ENCODE measurements around the gene ACACB.

ACACB gene

DNA sequence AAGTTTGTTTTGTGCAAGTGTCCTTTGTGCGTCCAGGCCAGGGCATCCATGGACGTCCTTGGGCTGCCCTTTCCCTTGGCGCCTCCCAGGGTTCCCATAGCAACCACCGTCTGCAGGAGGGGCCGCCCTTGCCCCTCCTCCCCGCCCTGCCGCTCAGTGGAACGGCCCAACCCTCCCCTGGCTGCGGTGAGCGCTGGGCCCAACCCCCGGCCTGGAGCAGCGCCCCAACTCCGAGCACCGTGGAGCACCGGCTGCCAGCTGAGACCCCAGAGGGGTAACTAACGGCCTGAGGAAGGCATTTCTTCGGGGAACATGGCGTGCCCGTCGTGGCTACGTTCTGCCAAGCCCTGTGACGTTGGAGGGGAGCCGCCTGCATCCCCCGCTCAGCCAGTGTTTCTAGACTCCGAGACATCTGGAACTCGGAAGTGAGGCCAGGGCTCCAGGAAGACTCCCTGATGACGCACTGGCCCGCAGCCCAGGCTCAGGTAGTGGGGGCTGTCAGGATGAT is 5.3 kb upstream of the ACACB start:
- peak in 2 of 3 donors; percentile 19 to 48 for DNase-seq (ENCODE audit: low read depth in 3 of 3)

DNA sequence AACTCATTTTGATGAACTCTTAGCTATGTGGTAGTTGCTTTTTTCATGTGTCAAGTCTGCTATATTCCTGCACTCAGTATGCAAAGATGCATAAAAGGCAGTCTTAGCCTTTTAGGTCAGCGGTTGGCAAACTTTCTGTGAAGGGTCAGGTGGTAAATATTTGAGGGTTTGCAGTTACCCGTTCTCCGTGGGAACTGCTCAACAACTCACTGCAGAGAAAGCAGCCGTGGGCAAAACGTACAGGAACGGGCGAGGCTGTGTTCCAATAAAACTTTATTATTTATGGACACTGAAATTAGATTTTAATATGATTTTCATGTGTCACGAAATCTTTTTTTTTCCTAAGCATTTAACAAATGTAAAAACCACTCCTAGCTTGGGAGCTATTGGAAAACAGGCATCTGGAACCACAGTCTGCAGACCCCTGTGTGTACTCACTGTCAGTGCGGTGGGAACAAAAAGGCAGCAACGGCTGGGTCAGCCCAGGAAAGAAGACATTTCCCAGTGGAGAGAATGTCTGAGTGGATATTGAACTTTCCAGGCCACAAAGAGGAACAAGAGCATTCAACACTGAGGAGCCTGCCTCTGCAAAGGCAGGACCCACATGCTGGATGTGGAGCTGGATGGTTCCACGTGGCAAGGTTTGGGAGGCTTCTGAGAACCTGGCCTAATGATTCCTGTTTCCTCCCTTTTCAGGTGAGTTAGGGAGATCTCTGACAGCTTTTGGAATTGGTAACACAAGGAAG is 3.5 kb upstream of the ACACB start:
- no peak for DNase-seq (ENCODE audit: low read depth in 3 of 3)

DNA sequence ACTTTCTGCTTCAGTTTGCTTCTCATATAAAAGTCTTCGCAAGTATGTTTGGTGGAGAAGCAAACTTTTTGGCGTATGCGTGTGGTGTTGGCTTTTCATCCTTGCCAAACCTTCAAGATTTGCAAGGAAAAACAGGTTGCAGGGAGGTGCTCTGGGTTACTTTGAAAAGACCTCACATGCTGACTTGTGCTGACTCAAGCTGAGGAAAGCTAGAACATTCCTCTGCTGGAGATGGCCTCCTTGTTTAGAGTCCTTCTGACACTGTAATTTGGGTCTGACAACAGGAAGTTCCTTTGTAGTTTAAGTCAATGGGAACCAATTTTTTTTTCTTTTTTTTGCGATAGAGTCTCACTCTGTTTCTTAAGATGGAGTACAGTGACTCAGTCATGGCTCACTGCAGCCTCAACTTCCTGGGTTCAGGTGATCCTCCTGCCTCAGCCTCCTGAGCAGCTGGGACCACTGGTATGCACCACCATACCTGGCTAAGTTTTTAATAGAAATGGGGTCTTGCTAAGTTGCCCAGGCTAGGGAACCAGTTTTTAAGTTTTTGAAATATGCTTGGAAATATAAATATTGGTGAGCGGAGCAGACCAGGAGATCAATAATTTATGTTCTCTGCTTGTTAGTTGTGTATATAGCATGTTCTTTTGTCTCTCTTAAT is 2.6 kb upstream of the ACACB start:
- DNase-seq (ENCODE audit: low read depth in 3 of 3) = no peak

DNA sequence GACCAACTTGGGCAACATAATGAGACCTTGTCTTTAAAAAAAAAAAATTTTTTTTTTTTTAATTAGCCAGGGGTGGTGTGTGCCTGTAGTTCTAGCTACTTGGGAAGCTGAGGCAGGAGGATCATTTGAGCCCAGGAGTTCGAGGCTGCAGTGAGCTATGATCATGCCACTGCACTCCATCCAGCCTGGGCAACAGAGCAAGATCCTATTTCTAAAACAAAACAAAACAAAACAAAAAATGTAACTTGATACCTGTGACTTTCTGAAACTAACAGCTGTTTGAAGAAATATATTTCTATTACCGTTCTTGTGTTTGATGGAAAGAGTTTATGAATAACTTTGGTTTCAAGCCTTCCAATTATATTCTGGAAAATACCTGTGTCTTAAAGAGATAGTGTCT is 1.7 kb upstream of the ACACB start:
- no peak for DNase-seq (ENCODE audit: low read depth in 3 of 3)

DNA sequence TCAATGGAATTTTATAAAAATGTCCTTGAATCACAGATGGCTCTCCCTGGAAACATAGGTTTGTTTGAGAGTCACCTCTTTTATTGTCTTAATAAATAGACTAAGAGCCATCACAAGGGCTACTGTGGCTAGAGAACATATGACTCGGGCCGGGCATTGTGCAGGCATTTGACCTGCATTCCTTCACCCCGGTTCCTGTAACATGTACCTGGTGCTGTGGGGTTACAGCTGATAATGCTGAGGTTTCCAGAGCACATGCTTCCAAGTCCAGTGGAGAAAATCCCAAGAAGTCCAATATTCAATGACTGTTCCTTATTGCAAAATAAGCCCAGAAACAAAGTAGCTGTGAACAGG is 1.0 kb upstream of the ACACB start:
- DNase-seq (ENCODE audit: low read depth in 3 of 3) = no peak

DNA sequence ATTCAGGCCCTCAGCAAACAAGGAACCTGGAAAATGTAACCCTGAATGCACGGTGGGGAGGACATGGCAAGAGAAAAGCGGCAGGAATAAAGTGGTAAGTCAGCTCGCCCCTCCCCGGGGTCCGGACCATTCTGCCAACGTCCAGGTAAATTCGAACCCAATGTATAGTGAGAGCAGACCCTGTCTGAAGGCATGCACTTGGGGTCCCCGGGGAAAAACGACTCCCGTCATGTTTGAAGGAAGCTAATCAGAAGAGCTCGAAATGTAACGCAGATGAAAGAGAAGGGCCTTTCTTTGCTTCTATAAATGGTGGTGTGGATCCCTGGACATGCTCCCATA is 193 bp downstream of the ACACB start:
- no peak for DNase-seq (ENCODE audit: low read depth in 3 of 3)

DNA sequence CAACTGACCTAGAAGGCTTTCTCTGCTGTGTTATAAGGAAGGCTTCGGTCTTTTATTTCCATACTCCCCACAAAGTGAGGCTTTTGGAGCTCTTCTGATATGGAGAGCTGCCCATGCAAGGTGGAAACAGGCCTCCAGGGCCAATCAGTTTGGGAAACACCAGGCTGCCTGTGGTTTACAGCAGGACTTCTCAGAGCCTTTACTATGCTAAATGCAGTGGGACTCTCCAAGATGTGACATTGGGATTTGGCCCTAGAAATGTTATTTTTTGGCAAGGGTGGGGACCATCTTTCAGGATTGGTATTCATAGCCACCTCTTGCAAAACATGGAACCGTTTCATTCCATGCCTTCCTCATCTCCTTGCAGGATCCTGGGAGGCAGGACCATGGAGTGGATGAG is 3.7 kb downstream of the ACACB start:
- DNase-seq (ENCODE audit: low read depth in 3 of 3) = no peak

DNA sequence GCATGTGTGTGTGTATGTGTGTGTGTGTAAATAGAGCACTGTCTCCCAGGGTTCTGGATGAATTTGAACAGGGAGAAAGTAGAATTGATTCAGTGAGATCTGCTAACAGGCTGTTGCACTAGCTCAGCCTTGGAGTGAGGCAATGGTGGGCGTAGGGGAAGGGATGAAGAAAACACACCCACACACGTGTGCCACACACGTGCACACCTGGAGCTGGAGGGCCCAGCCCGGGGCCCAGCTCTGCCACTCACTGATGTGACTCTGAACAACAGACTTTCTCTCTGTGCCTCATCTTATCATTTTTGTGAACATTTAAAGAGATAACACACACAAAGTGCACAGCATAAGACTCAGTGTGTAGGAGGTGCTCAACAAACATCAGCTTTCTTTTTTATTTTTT is 4.2 kb downstream of the ACACB start:
- no peak for DNase-seq (ENCODE audit: low read depth in 3 of 3)

DNA sequence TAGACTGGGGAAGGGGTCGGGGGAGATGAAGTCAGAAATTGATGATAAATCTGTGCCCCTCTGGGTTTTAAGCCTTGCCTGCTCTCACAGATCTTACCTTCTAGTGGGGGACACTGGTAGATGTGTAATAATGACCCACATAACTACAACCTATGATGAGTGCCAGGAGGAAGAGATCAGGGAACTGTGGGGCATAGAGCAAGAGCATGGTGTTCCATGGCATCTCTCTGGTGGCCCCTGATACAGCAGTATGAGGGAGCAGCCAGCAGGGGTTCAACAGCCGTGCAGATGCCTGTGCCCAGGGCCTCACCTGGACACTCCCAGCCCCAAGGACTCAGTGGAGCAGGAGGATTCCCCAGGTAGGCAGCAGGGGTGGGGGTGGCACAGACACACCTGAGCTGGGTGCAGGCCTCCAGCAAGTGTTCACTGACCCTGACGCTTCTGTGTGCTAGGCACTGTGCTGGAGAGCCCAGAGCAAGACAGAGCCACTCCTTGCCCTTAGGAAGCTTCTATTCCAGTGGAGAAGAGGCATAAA is 5.0 kb downstream of the ACACB start:
- DNase-seq (ENCODE audit: low read depth in 3 of 3) = no peak

DNA sequence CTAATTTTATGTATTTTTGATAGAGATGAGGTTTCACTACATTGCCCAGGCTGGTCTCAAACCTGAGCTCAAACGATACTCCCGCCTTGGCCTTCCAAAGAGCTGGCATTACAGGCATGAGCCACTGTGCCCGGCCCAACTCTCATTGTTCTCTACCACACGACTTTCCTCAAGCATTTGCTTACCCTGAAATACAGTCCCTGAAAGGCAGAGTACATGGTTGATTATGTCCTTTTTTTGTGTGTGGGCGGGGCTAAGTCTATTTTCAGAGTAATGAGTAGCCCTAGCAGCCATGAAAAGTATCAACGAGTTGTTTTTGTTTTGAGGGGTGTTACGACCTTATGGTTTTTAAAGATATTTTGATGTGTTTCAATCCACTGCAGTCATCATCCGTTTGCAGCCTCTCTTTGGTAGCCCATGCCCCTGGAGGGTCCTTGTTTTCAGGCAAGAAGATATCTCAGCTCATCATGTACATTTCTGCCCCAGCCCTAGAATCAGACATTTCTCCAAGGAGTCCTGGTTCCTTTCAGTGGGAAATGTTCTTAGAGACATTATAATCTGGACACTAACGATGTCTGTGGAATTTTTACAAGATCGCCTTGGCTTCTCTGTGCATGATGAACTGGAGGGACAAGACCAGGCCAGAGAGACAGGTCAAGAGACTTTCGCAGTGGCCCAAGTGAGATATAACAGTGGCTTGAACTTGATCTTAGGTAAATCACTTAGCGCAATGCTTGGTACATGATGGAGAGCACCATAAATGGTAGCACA is 8.7 kb downstream of the ACACB start:
- no peak for DNase-seq (ENCODE audit: low read depth in 3 of 3)

DNA sequence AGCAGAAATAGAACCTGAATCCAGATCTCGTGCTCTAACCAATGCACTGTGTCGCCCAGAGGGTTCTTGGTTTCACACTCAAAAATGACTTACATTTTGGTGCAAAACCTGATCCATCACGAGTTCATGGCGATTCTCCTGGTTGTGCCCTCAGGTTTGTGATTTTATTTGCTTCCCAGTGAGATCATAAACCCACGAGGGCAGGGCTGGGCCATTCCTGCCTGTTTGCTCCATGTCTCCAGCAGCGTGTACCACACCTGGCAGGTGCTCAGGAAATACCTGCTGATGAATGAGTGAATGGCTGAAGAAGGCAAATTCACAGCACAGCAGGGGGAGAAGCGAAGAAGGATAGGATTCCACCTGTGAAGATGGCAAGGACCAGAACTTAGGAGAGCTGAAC is 9.4 kb downstream of the ACACB start:
- no peak for DNase-seq (ENCODE audit: low read depth in 3 of 3)

DNA sequence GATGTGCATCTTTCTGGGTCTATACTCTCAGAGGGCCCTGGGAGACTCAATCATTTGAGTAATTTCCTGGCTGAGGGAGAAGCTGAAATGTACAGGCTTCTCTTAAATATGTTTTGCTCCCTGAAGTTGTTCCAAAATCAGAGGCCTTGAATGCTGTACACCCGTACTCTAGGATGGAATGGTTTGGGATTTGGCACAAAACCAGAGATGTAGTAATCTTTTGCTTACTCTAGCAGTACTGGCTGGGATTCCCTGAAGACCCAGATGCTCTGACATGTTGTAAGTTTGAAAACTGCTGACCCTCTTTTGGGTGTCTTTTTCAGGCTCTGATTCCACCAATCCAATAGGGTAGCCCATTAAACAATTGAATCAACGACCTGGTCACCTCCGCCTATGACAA is 10.4 kb downstream of the ACACB start:
- DNase-seq (ENCODE audit: low read depth in 3 of 3) = no peak

DNA sequence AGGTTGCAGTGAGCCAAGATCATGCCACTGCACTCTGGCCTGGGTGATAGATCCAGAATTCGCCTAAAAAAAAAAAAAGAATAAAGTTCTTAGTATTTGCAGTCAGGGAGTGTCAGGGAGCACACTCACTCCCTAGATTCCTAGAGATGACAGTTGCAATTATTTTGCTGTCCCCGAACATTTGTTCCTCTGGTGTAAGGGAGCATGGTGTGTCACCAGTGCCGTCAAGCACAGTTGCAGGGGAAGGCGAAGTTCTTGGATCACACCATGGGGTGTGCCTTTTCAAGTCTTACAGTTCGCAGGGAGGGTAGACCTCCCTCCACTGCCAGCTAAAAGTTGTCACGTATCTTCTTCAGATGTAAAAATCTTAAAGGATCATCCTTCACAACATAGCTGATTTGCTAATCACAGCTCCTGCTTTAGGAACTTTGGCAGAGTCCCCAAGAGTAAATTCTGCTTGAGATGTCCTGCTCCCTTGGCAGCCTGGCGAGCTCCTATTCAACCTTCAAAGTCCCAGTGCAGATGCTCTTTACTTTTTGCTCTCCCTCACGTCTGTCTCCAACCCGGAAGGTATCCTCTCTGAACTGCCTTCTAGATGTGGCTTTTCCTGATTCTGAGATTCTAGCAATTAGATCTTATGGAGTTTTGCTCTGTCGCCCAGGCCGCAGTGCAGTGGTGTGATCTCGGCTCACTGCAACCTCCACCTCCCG is 11.3 kb downstream of the ACACB start:
- no peak for DNase-seq (ENCODE audit: low read depth in 3 of 3)

DNA sequence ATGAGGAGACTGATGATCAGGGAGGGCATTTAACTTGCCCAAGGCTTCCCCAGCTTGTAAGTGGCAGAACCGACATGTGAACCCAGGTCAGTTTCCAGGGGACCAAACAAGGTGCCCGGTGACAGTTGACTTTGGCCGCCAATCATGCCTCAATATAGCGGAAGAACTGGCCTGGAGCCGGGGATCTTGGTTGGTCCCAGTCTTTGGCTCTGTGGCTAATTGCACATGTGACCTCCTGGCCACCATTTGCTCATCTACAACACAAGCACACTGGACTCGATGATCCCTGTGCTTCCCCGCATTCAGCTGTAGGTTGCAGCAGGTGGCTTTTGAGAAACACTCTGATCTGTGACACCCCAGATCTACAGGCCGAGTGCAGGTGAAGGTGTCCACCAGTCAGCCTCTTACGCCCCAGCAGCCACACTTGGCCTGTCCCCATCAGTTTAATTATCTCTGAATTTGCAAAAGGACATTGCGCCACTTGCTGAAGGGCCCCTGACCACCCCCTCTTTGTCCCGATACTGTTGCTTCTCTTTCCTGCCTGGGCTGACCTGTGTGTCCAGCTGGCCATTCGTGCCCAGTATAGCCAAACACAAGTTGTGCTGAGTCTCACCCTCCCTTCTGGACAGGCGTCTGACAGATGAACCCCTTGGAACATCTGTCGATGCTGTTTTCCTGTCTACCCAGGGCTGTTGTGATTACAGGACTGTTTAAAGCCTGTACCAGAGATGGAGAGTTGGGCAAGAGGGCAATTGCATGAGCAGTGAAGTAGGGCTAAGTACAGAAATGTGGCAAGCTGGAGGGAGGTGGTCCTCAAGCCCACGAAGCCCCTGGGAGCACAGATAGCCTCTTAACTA is 14.1 kb downstream of the ACACB start:
- DNase-seq (ENCODE audit: low read depth in 3 of 3) = no peak

DNA sequence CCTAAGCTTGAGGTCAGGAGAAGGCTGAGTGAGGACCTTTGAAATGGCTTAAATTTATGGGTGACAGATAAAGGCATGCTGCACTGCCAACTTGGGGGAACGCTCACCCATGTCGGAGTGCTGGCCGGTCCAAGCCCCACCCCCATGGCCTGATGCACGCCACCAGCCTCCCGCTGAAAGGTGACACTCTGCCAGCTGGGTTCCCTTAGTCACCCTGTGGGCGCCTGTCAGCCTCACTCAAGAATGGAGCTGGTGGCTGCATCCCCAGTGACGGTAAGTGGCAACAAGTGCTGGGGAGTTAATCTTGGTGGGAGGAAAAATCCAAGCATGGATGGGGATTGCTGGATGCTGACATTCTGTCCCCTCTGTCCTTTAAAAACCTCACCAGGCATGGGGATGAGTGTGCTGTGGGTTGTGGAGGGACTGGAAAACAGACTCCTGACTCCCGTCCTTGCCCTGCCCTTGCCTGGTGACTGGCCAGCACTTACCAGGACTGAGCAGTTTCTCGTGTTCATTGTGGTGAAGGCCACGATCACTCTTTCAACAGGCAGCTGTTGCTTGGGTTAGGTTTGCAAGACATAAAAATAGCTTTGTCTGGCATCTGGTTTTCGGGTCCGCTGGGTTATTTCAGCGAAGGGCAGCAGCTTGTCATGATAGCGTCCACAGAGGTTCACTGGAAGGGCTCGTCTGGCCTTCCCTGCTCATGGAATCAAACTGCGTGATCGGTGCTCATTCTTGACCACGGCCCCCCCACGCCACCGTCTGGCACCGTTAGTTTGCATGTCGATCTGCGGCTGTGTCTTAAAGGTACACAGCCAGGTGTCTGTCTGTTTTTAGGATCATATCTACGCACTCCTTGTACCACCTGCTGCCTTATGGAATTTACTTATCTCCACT is 15.0 kb downstream of the ACACB start:
- no peak for DNase-seq (ENCODE audit: low read depth in 3 of 3)

DNA sequence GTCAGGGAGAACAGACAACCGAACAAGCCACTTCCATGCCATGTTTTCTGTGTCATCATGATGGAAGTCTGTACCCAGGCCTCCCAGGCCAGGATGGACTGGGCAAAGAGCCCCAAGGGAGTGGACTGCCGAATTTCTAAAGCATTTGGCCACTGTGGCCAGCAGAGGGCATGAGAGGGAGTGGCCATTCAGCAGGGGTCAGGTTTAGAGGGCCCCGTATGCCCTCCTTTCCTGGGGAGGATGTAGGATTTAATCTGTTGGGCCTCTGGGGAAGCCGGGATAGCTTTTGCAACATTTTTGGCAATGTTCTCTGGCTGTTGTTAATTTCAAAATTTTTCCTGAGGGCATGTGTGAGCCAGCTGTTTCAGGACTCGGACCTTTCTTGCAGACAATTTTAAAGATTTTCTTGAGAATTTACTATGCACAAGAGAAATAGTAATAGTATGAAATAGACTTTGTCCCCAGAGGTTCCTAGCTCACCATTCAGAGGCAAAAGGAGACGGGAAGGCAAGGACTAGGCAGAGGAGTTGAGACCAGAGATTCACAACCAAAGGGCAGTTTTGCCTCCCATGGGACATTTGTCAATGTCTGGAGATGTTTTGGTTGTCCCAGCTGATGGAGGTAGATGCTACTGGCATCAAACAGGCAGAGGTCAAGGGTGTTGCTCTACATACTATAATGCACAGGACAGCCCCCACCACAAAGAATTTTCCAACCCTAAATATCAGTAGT is 18.0 kb downstream of the ACACB start:
- no peak for DNase-seq (ENCODE audit: low read depth in 3 of 3)

DNA sequence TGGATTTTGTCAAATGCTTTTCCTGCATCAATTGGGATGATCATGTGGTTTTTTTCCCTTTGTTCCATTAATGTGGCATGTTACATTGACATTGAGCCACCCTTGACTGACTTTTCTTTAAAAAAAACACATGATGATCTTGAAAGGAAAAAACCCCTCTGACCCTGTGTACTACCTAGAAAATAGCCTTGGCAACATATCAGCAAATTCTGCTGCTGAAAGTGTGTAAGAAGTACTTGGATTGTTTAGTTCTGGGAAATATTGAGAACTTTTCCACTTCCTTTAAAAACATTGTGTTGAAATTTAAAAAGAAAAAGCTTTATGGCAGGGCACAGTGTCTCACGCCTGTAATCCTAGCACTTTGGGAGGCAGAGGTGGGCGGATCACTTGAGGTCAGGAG is 20.7 kb downstream of the ACACB start:
- DNase-seq (ENCODE audit: low read depth in 3 of 3) = no peak

DNA sequence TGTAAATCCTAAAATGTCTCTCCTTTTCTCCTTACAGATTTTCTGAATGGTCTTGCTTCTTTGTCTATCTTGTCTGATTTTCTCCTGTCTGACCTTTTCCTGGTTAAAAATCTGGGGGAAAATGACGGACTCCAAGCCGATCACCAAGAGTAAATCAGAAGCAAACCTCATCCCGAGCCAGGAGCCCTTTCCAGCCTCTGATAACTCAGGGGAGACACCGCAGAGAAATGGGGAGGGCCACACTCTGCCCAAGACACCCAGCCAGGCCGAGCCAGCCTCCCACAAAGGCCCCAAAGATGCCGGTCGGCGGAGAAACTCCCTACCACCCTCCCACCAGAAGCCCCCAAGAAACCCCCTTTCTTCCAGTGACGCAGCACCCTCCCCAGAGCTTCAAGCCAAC is 23.0 kb downstream of the ACACB start:
- DNase-seq (ENCODE audit: low read depth in 3 of 3) = no peak

DNA sequence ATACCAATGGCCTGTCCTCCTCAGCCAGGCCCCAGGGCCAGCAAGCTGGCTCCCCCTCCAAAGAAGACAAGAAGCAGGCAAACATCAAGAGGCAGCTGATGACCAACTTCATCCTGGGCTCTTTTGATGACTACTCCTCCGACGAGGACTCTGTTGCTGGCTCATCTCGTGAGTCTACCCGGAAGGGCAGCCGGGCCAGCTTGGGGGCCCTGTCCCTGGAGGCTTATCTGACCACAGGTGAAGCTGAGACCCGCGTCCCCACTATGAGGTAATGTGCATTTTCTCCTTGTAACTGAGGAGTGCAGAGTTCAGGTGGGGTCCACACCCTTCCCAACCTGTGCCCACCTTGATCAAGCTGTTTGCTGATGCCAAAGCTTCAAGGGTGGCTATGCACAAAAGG is 23.4 kb downstream of the ACACB start:
- DNase-seq (ENCODE audit: low read depth in 3 of 3) = no peak
